ENCODE results near the gene SH3PXD2A. TPM values are rescaled to one million over a fixed set of nuclear protein-coding genes. Genes with fewer than 3 reads are reported as not detected.

The SH3PXD2A gene
- total RNA-seq, 1 donor from 2014 or later, result 17.3 TPM

- Histone ChIP-seq H3K9ac (ENCODE audit: low read length) (no peak overlapping the region), H3K4me1 (ENCODE audit: insufficient read depth, low read length) (peaks cover 12% of the 10 kb centered on the region)
- H3K27ac Mint-ChIP-seq (ENCODE audit: unreplicated experiment), result no peak overlapping the region
These were observed 15.3 kb downstream of the SH3PXD2A start for GRCh38 chr10:103839872-103840739.

GRCh38 chr10:103839519-103839871 is 15.9 kb downstream of the SH3PXD2A start:
- Histone ChIP-seq H3K79me2 (ENCODE audit: insufficient read depth, low read length) (peaks cover 35% of the 10 kb centered on the region), H4K20me1 (ENCODE audit: insufficient read depth, low read length) (peaks cover 43% of the 10 kb centered on the region), H2AFZ (ENCODE audit: low read depth, low read length) (no peak overlapping the region), H3K27me3 (ENCODE audit: insufficient read depth, low read length) (no peaks in the 10 kb centered on the region), H3K4me2 (ENCODE audit: low read length) (no peak overlapping the region), H3K9ac (ENCODE audit: low read length) (no peak overlapping the region), H3K36me3 (ENCODE audit: insufficient read depth, low read length) (no peaks in the 10 kb centered on the region), H3K27ac (ENCODE audit: low read depth, low read length) (no peak overlapping the region), H3K9me3 (ENCODE audit: insufficient read depth, low read depth, low read length) (no peaks in the 10 kb centered on the region), H3K4me3 (ENCODE audit: insufficient read depth, low read depth, low read length) (no peak overlapping the region), H3K4me1 (ENCODE audit: insufficient read depth, low read length) (peaks cover 10% of the 10 kb centered on the region)
- DNase-seq (ENCODE audit: low read depth), result no peak
- no peaks in the 10 kb centered on the region for H3K9me3 Mint-ChIP-seq (ENCODE audit: unreplicated experiment)
- peaks cover 2% of the 10 kb centered on the region for H3K36me3 Mint-ChIP-seq (ENCODE audit: low read depth, unreplicated experiment)
- no peak for FAIRE-seq
- peaks cover 4% of the 10 kb centered on the region for H3K4me1 Mint-ChIP-seq (ENCODE audit: low read depth, unreplicated experiment)
- no peak overlapping the region for H3K4me3 Mint-ChIP-seq (ENCODE audit: unreplicated experiment)
- TF ChIP-seq CTCF (IDR thresholded peaks at IDR 0.05; ENCODE audit: insufficient read depth, low read depth, low read length) (no peak), EZH2 (IDR thresholded peaks at IDR 0.05; ENCODE audit: insufficient read depth, low read length) (no peak)
- H3K27me3 Mint-ChIP-seq (ENCODE audit: low read depth, unreplicated experiment), result no peaks in the 10 kb centered on the region
- no peak overlapping the region for H3K27ac Mint-ChIP-seq (ENCODE audit: unreplicated experiment)

More at GRCh38 chr10:103839872-103840739, 15.3 kb downstream of the SH3PXD2A start:
- Mint-ChIP-seq H3K4me1 (ENCODE audit: low read depth, unreplicated experiment) (peaks cover 4% of the 10 kb centered on the region), H3K4me3 (ENCODE audit: unreplicated experiment) (no peak overlapping the region), H3K27me3 (ENCODE audit: low read depth, unreplicated experiment) (no peaks in the 10 kb centered on the region), H3K9me3 (ENCODE audit: unreplicated experiment) (no peaks in the 10 kb centered on the region), H3K36me3 (ENCODE audit: low read depth, unreplicated experiment) (peaks cover 2% of the 10 kb centered on the region)
- Histone ChIP-seq H3K9me3 (ENCODE audit: insufficient read depth, low read depth, low read length) (no peaks in the 10 kb centered on the region), H3K27me3 (ENCODE audit: insufficient read depth, low read length) (no peaks in the 10 kb centered on the region), H3K36me3 (ENCODE audit: insufficient read depth, low read length) (no peaks in the 10 kb centered on the region), H3K4me2 (ENCODE audit: low read length) (peak overlapping the region; percentile 55), H4K20me1 (ENCODE audit: insufficient read depth, low read length) (peaks cover 45% of the 10 kb centered on the region), H3K27ac (ENCODE audit: low read depth, low read length) (no peak overlapping the region), H3K79me2 (ENCODE audit: insufficient read depth, low read length) (peaks cover 33% of the 10 kb centered on the region), H2AFZ (ENCODE audit: low read depth, low read length) (no peak overlapping the region), H3K4me3 (ENCODE audit: insufficient read depth, low read depth, low read length) (no peak overlapping the region)
- TF ChIP-seq EZH2 (IDR thresholded peaks at IDR 0.05; ENCODE audit: insufficient read depth, low read length), result no peak
- TF ChIP-seq CTCF (IDR thresholded peaks at IDR 0.05; ENCODE audit: insufficient read depth, low read depth, low read length), result no peak
- DNase-seq (ENCODE audit: low read depth) (no peak), FAIRE-seq (no peak)
